ENCODE data around the gene SOX1. TPM values are rescaled to one million over a fixed set of nuclear protein-coding genes. Genes with fewer than 3 reads are reported as not detected.

The SOX1 gene
- total RNA-seq, 1 experiment from 2014 or later, result not detected

GRCh38 chr13:112029143-112029542, 37.8 kb upstream of the SOX1 start:
- Mint-ChIP-seq H3K36me3 (ENCODE audit: insufficient read depth, unreplicated experiment) (no peaks in the 10 kb centered on the region), H3K27ac (ENCODE audit: unreplicated experiment) (no peak overlapping the region), H3K27me3 (ENCODE audit: unreplicated experiment) (no peaks in the 10 kb centered on the region), H3K9me3 (ENCODE audit: low read depth, unreplicated experiment) (peaks cover 11% of the 10 kb centered on the region), H3K4me1 (ENCODE audit: low read depth, unreplicated experiment) (no peaks in the 10 kb centered on the region), H3K4me3 (ENCODE audit: low read depth, unreplicated experiment) (no peak overlapping the region)
- intact Hi-C loops (cut with micrococcal nuclease; ENCODE audit: unreplicated experiment), result no loop called here
- no peak for DNase-seq
- no peak for TF ChIP-seq CTCF (IDR thresholded peaks at IDR 0.05; ENCODE audit: unreplicated experiment)
- no TSS peak for BruUV-seq (replicated peaks)
- CTCF ChIA-PET, result no interaction called here

- no peaks in the 10 kb centered on the region for H3K27me3 Mint-ChIP-seq (ENCODE audit: unreplicated experiment)
- intact Hi-C loops (cut with micrococcal nuclease; ENCODE audit: unreplicated experiment), result no loop called here
- no peak for TF ChIP-seq CTCF (IDR thresholded peaks at IDR 0.05; ENCODE audit: unreplicated experiment)
- peaks cover 8% of the 10 kb centered on the region for H3K9me3 Mint-ChIP-seq (ENCODE audit: low read depth, unreplicated experiment)
- H3K27ac Mint-ChIP-seq (ENCODE audit: unreplicated experiment), result no peak overlapping the region
- H3K4me1 Mint-ChIP-seq (ENCODE audit: low read depth, unreplicated experiment), result no peaks in the 10 kb centered on the region
- no peak overlapping the region for H3K4me3 Mint-ChIP-seq (ENCODE audit: low read depth, unreplicated experiment)
- DNase-seq, result no peak
- BruUV-seq (replicated peaks), result no TSS peak
- H3K36me3 Mint-ChIP-seq (ENCODE audit: insufficient read depth, unreplicated experiment), result no peaks in the 10 kb centered on the region
- CTCF ChIA-PET, result no interaction called here
Measured at GRCh38 chr13:112032186-112032993, 34.6 kb upstream of the SOX1 start.

GRCh38 chr13:112034231-112034630, 32.7 kb upstream of the SOX1 start:
- CTCF ChIA-PET, result no interaction called here
- intact Hi-C loops (cut with micrococcal nuclease; ENCODE audit: unreplicated experiment), result no loop called here
- no peak for DNase-seq
- BruUV-seq (replicated peaks), result no TSS peak
- H3K9me3 Mint-ChIP-seq (ENCODE audit: low read depth, unreplicated experiment), result peaks cover 8% of the 10 kb centered on the region
- H3K27ac Mint-ChIP-seq (ENCODE audit: unreplicated experiment), result no peak overlapping the region
- no peaks in the 10 kb centered on the region for H3K27me3 Mint-ChIP-seq (ENCODE audit: unreplicated experiment)
- no peak overlapping the region for H3K4me3 Mint-ChIP-seq (ENCODE audit: low read depth, unreplicated experiment)
- TF ChIP-seq CTCF (IDR thresholded peaks at IDR 0.05; ENCODE audit: unreplicated experiment), result no peak
- no peaks in the 10 kb centered on the region for H3K4me1 Mint-ChIP-seq (ENCODE audit: low read depth, unreplicated experiment)
- no peaks in the 10 kb centered on the region for H3K36me3 Mint-ChIP-seq (ENCODE audit: insufficient read depth, unreplicated experiment)

- intact Hi-C loops (cut with micrococcal nuclease; ENCODE audit: unreplicated experiment), result no loop called here
- H3K4me3 Mint-ChIP-seq (ENCODE audit: low read depth, unreplicated experiment), result no peak overlapping the region
- H3K36me3 Mint-ChIP-seq (ENCODE audit: insufficient read depth, unreplicated experiment), result no peaks in the 10 kb centered on the region
- H3K9me3 Mint-ChIP-seq (ENCODE audit: low read depth, unreplicated experiment), result peaks cover 8% of the 10 kb centered on the region
- TF ChIP-seq CTCF (IDR thresholded peaks at IDR 0.05; ENCODE audit: unreplicated experiment), result no peak
- CTCF ChIA-PET, result no interaction called here
- DNase-seq, result no peak
- H3K27ac Mint-ChIP-seq (ENCODE audit: unreplicated experiment), result no peak overlapping the region
- no TSS peak for BruUV-seq (replicated peaks)
- no peaks in the 10 kb centered on the region for H3K4me1 Mint-ChIP-seq (ENCODE audit: low read depth, unreplicated experiment)
- H3K27me3 Mint-ChIP-seq (ENCODE audit: unreplicated experiment), result no peaks in the 10 kb centered on the region
Measured at GRCh38 chr13:112034846-112035245, 32.1 kb upstream of the SOX1 start.
